Myometrial cell (primary cell): Measurements from ENCODE around the gene OSBPL10. TPM values are rescaled to one million over a fixed set of nuclear protein-coding genes. Genes with fewer than 3 reads are reported as not detected.

ENCODE experiments used
- total RNA-seq: library from RNA; depleted of rRNA; stranded (reverse); fragments of >200 nt; gene quantifications from 2 replicates; pipeline ENCODE4 v1.2.3, GENCODE V29; 2015

OSBPL10 gene, protein sequence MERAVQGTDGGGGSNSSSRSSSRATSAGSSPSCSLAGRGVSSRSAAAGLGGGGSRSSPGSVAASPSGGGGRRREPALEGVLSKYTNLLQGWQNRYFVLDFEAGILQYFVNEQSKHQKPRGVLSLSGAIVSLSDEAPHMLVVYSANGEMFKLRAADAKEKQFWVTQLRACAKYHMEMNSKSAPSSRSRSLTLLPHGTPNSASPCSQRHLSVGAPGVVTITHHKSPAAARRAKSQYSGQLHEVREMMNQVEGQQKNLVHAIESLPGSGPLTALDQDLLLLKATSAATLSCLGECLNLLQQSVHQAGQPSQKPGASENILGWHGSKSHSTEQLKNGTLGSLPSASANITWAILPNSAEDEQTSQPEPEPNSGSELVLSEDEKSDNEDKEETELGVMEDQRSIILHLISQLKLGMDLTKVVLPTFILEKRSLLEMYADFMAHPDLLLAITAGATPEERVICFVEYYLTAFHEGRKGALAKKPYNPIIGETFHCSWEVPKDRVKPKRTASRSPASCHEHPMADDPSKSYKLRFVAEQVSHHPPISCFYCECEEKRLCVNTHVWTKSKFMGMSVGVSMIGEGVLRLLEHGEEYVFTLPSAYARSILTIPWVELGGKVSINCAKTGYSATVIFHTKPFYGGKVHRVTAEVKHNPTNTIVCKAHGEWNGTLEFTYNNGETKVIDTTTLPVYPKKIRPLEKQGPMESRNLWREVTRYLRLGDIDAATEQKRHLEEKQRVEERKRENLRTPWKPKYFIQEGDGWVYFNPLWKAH
- 8.6 and 23.6 TPM in 2 replicates for total RNA-seq

GRCh38 chr3:31981206-31982181 lies at the start of gene OSBPL10, which contains the start of gene ZNF860:
OSBPL10 (minus strand) TSS chr3:31981262; CDS start chr3:31981179, 83 bp downstream.
ZNF860 (plus strand) TSS chr3:31981750; CDS start chr3:31989080, 7,330 bp downstream.

Other genes starting within 250 kb of the OSBPL10 start
- 0.29 and 0.53 TPM in 2 replicates for gene ZNF860, start 488 bp upstream of the OSBPL10 start, total RNA-seq
- 5.8 and 7.6 TPM in 2 replicates for gene GPD1L, start 125.4 kb upstream of the OSBPL10 start, total RNA-seq